Keratinocyte (primary cell): Measurements from ENCODE around the gene YBX1.

Experiments
- CTCF ChIP-seq, 3 experiments: IDR thresholded peaks in 1 of 3; conservative IDR thresholded peaks in 1 of 3; optimal IDR thresholded peaks in 1 of 3; 2 replicates in 2 of 3; 3 replicates in 1 of 3; pipeline versions ENCODE3 to v1.5.1; 2011; ENCODE audit warnings: low read length in 3 of 3, mild to moderate bottlenecking in 3 of 3, moderate library complexity in 2 of 3, control low read depth in 1 of 3, inconsistent platforms in 1 of 3; ENCODE audit not compliant: insufficient read depth in 2 of 3; ENCODE audit errors: extremely low read depth in 1 of 3
- EZH2 ChIP-seq: IDR thresholded peaks from one replicate; pipeline ENCODE4 v1.6.1; 2012; ENCODE audit warnings: inconsistent platforms, mild to moderate bottlenecking, low read length, moderate library complexity

- TF ChIP-seq CTCF (optimal IDR thresholded peaks at IDR 0.05 in 1 of 3, IDR thresholded peaks at IDR 0.05 in 1 of 3, conservative IDR thresholded peaks at IDR 0.05 in 1 of 3; ENCODE audit: extremely low read depth in 1 of 3, insufficient read depth in 2 of 3, low read length in 3 of 3) = no peak
- no peak for TF ChIP-seq EZH2
Observed at GRCh38 chr1:42730002-42730401, 47.8 kb downstream of the YBX1 start.
